Endothelial cell of umbilical vein (primary cell): ENCODE results near the gene TNFRSF14. TPM values are rescaled to one million over a fixed set of nuclear protein-coding genes. Genes with fewer than 3 reads are reported as not detected.

Source experiments
- BruUV-seq: library from RNA; stranded (reverse); fragments of 400-500 nt; replicated peaks from 2 replicates; lab custom pipeline; 2021; lab: Mats Ljungman, UMichigan
- CTCF ChIA-PET: fragments of 300-600, 350-600 bp; sonication (Branson Sonifier 250); formaldehyde crosslinking; loops from one replicate; lab custom pipeline; 2021; ENCODE audit warnings: antibody characterized with exemption, inconsistent platforms; lab: Charles Lee
- POLR2A ChIA-PET: fragments of 300-600, 350-600 bp; sonication (Branson Sonifier 250); formaldehyde crosslinking; loops from one replicate; lab custom pipeline; 2021; ENCODE audit warnings: antibody characterized with exemption, inconsistent platforms; lab: Charles Lee
- DNase-seq: peaks from one replicate; pipeline ENCODE4 v3.0.0-alpha.2; 2011; ENCODE audit warnings: low read depth, low spot score
- FAIRE-seq: peaks from 2 replicates; lab custom pipeline; 2011; peaks lifted over from hg19 to GRCh38; lab: Jason Lieb, UNC
- H2AFZ ChIP-seq: 2 replicates; pipeline ENCODE4 v1.6.0; 2012; ENCODE audit warnings: low read depth, low read length, control low read depth, inconsistent platforms
- H3K27ac ChIP-seq: 2 replicates; pipeline ENCODE4 v1.5.1; 2011; ENCODE audit warnings: low read depth, mild to moderate bottlenecking, control low read depth, low read length, moderate library complexity; ENCODE audit not compliant: insufficient read depth
- H3K27me3 ChIP-seq, 2 experiments: 2 replicates each; pipeline versions ENCODE4 v1.6.0 to v1.6.1; 2011; ENCODE audit warnings: low read length in 2 of 2, mixed read lengths in 1 of 2; ENCODE audit not compliant: control insufficient read depth in 2 of 2, insufficient read depth in 2 of 2
- H3K36me3 ChIP-seq, 2 experiments: 2 replicates in 1 of 2; 3 replicates in 1 of 2; pipeline ENCODE4 v1.5.1; 2011; ENCODE audit warnings: low read length in 2 of 2, mild to moderate bottlenecking in 1 of 2, moderate library complexity in 1 of 2; ENCODE audit not compliant: control insufficient read depth in 2 of 2, insufficient read depth in 2 of 2; ENCODE audit errors: extremely low read depth in 1 of 2
- H3K4me1 ChIP-seq: 3 replicates; pipeline ENCODE4 v1.5.1; 2011; ENCODE audit warnings: mild to moderate bottlenecking, low read length; ENCODE audit not compliant: control insufficient read depth, insufficient read depth; ENCODE audit errors: extremely low read depth
- H3K4me2 ChIP-seq: 2 replicates; pipeline ENCODE4 v1.6.1; 2011; ENCODE audit warnings: low read length, control low read depth, mixed read lengths; ENCODE audit not compliant: insufficient read depth
- H3K4me3 ChIP-seq, 3 experiments: fragments of 200-600 bp in 1 of 3; sonication (generic), shearing (Covaris generic) in 1 of 3; replicated peaks in 1 of 3; 2 replicates each; pipeline ENCODE4 v1.5.1; 2011 to 2016; ENCODE audit warnings: control low read depth in 3 of 3, low read length in 3 of 3, mild to moderate bottlenecking in 2 of 3, inconsistent platforms in 1 of 3, low read depth in 1 of 3, moderate library complexity in 1 of 3; ENCODE audit not compliant: insufficient read depth in 1 of 3
- H3K79me2 ChIP-seq: 2 replicates; pipeline ENCODE4 v1.6.0; 2012; ENCODE audit warnings: low read length, inconsistent platforms; ENCODE audit not compliant: control insufficient read depth, insufficient read depth
- H3K9ac ChIP-seq: replicated peaks from 2 replicates; pipeline ENCODE3; 2011; ENCODE audit warnings: low read length, control low read depth; ENCODE audit not compliant: insufficient read depth; ENCODE audit errors: extremely low read depth
- H3K9me1 ChIP-seq: replicated peaks from 3 replicates; pipeline ENCODE4 v1.6.0; 2011; ENCODE audit warnings: mild to moderate bottlenecking, low read length; ENCODE audit not compliant: control insufficient read depth, insufficient read depth; ENCODE audit errors: extremely low read depth
- H3K9me3 ChIP-seq: replicated peaks from 2 replicates; pipeline ENCODE4 v1.5.1; 2012; ENCODE audit warnings: low read length, inconsistent platforms; ENCODE audit not compliant: control insufficient read depth, insufficient read depth
- H4K20me1 ChIP-seq: replicated peaks from 2 replicates; pipeline ENCODE3; 2011; ENCODE audit warnings: mild to moderate bottlenecking, low read length; ENCODE audit not compliant: control insufficient read depth, insufficient read depth; ENCODE audit errors: extremely low read depth
- EZH2 ChIP-seq: IDR thresholded peaks from 2 replicates; pipeline ENCODE4 v1.6.1; 2012; ENCODE audit warnings: borderline replicate concordance, low read depth, mild to moderate bottlenecking, moderate library complexity, low read length, inconsistent platforms; ENCODE audit not compliant: severe bottlenecking
- FOS ChIP-seq: IDR thresholded peaks from 2 replicates; pipeline ENCODE4 v1.6.1; 2011; ENCODE audit warnings: mild to moderate bottlenecking, low read length, moderate library complexity, borderline replicate concordance; ENCODE audit not compliant: insufficient read depth
- GATA2 ChIP-seq: IDR thresholded peaks from 2 replicates; pipeline ENCODE4 v1.7.0; 2011; ENCODE audit warnings: low read depth, mild to moderate bottlenecking, moderate library complexity, mixed read lengths, low read length; ENCODE audit not compliant: insufficient read length, insufficient read depth
- JUN ChIP-seq: IDR thresholded peaks from 2 replicates; pipeline ENCODE4 v1.6.1; 2011; ENCODE audit warnings: borderline replicate concordance, low read depth; ENCODE audit not compliant: insufficient read length, insufficient read depth
- MYC ChIP-seq: IDR thresholded peaks from one replicate; pipeline ENCODE4 v1.6.1; 2011; ENCODE audit warnings: mild to moderate bottlenecking, low read depth, low read length
- POLR2A ChIP-seq: IDR thresholded peaks from 2 replicates; pipeline ENCODE4 v1.6.1; 2012; ENCODE audit warnings: low read depth, mild to moderate bottlenecking, control low read depth, low read length
- POLR2AphosphoS5 ChIP-seq: IDR thresholded peaks from 2 replicates; pipeline ENCODE4 v1.6.1; 2012; ENCODE audit warnings: low read depth, mild to moderate bottlenecking, control low read depth, low read length, moderate library complexity; ENCODE audit not compliant: insufficient read depth
- dilution Hi-C: fragments of 300-500 bp; cut with MboI; formaldehyde crosslinking; loops from one replicate; pipeline ENCODE4 v1.15.0; 2019; ENCODE audit warnings: low sequenced_read_pairs; ENCODE audit not compliant: extremely low pct_ligation_motif_present
- intact Hi-C: fragments of 100-400 bp; cut with micrococcal nuclease; formaldehyde crosslinking; loops from one replicate; pipeline ENCODE4 v1.10.0; 2022
- polyA plus RNA-seq, 4 experiments: library from polyadenylated mRNA; depleted of rRNA in 3 of 4; stranded (reverse) in 3 of 4; unstranded in 1 of 4; fragments of >200 nt; gene quantifications; 2 replicates each; pipeline versions ENCODE4 v1.2.1 to v1.2.3, GENCODE V29; 2011 to 2012; ENCODE audit warnings: missing spikeins in 1 of 4
- total RNA-seq: library from RNA; stranded (reverse); gene quantifications from 2 replicates; pipeline ENCODE4 v1.2.3, GENCODE V29; 2021
- TF ChIP-seq, protein P1 (sequence below), 2 donors: IDR thresholded peaks; 1 replicate in 1 of 2; 2 replicates in 1 of 2; pipeline ENCODE4 v1.5.1; 2011; ENCODE audit warnings: low read length in 2 of 2, mild to moderate bottlenecking in 2 of 2, moderate library complexity in 2 of 2, control low read depth in 1 of 2, inconsistent platforms in 1 of 2, low read depth in 1 of 2; ENCODE audit not compliant: insufficient read depth in 1 of 2; ENCODE audit errors: extremely low read depth in 1 of 2
- TF ChIP-seq, protein P2 (sequence below): IDR thresholded peaks from 2 replicates; pipeline ENCODE4 v1.6.1; 2011; ENCODE audit not compliant: insufficient read depth, insufficient read length

Gene TNFRSF14
- total and polyA plus RNA-seq, 2 donors (not counting 3 experiments of a cell fraction or from before 2014, with no cell fraction given), result 40.9 to 49.4 TPM

DNA sequence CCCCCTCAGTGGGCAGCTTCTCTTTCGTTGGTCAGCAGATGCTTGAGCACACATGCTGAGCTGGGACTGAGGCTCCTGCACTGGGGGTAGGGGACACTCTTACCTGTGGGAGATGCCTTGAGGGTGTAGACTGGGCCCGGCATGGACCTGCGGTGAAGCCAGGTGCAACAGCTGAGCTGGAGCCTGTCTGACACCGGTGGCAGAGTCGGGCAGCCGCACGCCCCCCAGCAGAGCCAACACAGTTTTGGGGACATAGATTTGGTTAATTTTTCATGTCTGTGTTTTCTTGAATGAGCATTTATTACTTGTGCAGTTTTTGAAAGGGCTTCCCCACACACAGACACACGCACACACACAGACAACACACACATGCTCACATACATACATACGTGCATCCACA, 20.2 kb upstream of the TNFRSF14 start:
- DNase-seq (no peak), FAIRE-seq (no peak)
- ChIA-PET POLR2A (no interaction called here), CTCF (interaction anchor here (0.6 kb wide), 1 partner anchor 154 kb away, joined by 6 read pairs; no protein-coding TSS in a partner anchor)
- no peaks in the 10 kb centered on the region for H3K79me2 ChIP-seq
- no peak overlapping the region for H3K4me3 ChIP-seq
- no peak overlapping the region for H3K9ac ChIP-seq
- no peaks in the 10 kb centered on the region for H4K20me1 ChIP-seq
- H3K9me1 ChIP-seq, result no peaks in the 10 kb centered on the region
- H3K27me3 ChIP-seq, result peaks cover 0 to 8% of the 10 kb centered on the region in 2 experiments
- no peak overlapping the region for H3K27ac ChIP-seq
- no peaks in the 10 kb centered on the region for H3K36me3 ChIP-seq
- dilution Hi-C loops (no loop called here), intact Hi-C loops (no loop called here)
- no peak overlapping the region for H2AFZ ChIP-seq
- BruUV-seq, result no TSS peak
- H3K4me2 ChIP-seq, result no peak overlapping the region
- no peaks in the 10 kb centered on the region for H3K9me3 ChIP-seq
- TF ChIP-seq GATA2 (no peak), EZH2 (no peak), POLR2A (no peak), JUN (no peak), POLR2AphosphoS5 (no peak), FOS (no peak), MYC (no peak)
- TF ChIP-seq, protein P1, sequence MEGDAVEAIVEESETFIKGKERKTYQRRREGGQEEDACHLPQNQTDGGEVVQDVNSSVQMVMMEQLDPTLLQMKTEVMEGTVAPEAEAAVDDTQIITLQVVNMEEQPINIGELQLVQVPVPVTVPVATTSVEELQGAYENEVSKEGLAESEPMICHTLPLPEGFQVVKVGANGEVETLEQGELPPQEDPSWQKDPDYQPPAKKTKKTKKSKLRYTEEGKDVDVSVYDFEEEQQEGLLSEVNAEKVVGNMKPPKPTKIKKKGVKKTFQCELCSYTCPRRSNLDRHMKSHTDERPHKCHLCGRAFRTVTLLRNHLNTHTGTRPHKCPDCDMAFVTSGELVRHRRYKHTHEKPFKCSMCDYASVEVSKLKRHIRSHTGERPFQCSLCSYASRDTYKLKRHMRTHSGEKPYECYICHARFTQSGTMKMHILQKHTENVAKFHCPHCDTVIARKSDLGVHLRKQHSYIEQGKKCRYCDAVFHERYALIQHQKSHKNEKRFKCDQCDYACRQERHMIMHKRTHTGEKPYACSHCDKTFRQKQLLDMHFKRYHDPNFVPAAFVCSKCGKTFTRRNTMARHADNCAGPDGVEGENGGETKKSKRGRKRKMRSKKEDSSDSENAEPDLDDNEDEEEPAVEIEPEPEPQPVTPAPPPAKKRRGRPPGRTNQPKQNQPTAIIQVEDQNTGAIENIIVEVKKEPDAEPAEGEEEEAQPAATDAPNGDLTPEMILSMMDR (IDR thresholded peaks at IDR 0.05; ENCODE audit: extremely low read depth in 1 of 2, insufficient read depth in 1 of 2, low read depth in 1 of 2, low read length in 2 of 2), result no peak
- TF ChIP-seq, protein P2, sequence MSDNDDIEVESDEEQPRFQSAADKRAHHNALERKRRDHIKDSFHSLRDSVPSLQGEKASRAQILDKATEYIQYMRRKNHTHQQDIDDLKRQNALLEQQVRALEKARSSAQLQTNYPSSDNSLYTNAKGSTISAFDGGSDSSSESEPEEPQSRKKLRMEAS, result no peak
- H3K4me1 ChIP-seq, result no peaks in the 10 kb centered on the region
